Renal cortex interstitium (tissue), 11 donors: Measurements from ENCODE around the gene EIF4B. TPM values are rescaled to one million over a fixed set of nuclear protein-coding genes. Genes with fewer than 3 reads are reported as not detected.
"Not testable (repeated sequence)": the region's sequence is repeated elsewhere in the genome, so short reads cannot be mapped to it uniquely, and the experiment has no call there.

Experiments
- DNase-seq, 11 donors: peaks; one replicate each; pipeline ENCODE4 v3.0.0-alpha.2; 2013; ENCODE audit warnings: low read depth in 9 of 11, low spot score in 4 of 11; ENCODE audit errors: extremely low read depth in 1 of 11
- polyA plus RNA-seq, 3 donors: library from polyadenylated mRNA; unstranded; fragments of 120-200 nt; gene quantifications; one replicate each; pipeline ENCODE4 v1.2.1, GENCODE V29; 2013; ENCODE audit not compliant: insufficient read length in 3 of 3

Gene EIF4B
- polyA plus RNA-seq, 3 donors = 472 to 507 (median 487) TPM

DNA sequence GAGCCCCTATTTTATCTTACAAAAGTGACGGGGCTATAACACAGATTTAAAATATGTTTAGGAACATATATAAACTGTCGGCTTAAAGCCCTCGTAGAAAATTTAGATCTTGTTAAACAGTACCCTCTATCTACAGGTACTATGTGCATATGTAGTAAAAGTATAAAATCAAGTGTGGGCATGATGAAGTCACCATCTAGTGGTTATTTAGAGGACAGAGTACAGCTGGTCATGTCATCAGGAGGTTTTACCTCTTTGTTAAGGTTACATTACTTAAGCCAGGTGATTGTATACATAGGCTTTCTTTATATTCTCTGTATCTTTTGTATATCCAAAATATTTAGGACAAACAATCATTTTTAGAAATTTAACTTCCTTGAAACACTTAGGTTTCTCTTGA lies 25.4 kb downstream of the EIF4B start:
- DNase-seq = no peak

DNA sequence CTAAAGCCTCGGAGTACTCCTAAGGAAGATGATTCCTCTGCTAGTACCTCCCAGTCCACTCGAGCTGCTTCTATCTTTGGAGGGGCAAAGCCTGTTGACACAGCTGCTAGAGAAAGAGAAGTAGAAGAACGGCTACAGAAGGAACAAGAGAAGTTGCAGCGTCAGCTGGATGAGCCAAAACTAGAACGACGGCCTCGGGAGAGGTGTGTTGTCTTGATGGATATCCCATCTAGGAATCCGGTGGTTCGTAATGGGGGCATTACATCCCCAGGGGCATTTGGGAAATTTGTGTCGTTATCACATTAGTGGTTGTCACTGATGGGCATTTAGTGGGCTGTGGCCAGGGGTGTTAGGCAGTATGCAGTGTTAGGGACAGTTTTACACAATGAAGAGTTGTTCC lies 27.6 kb downstream of the EIF4B start:
- DNase-seq = not testable (repeated sequence)

- no peak for DNase-seq
Observed at GRCh38 chr12:53034459-53034858, 28.2 kb downstream of the EIF4B start.

DNA sequence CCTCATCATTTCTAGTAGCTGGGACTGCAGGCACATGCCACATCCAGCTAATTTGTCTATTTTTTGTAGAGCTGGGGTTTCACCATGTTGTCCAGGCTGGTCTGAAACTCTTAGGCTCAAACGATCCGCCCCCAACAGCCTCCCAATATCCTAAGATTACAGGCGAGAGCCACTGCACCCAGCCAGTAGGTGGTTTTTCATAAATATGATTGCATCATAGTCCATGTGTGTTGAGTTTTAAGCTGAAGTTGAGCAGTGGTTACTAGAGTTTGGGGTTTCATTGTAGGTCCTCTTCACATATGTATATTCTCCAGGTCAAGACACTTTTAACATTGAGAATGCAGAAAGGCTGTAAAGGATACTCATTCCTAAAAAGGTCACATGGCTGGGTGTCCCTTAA lies 30.5 kb downstream of the EIF4B start:
- no peak for DNase-seq

DNA sequence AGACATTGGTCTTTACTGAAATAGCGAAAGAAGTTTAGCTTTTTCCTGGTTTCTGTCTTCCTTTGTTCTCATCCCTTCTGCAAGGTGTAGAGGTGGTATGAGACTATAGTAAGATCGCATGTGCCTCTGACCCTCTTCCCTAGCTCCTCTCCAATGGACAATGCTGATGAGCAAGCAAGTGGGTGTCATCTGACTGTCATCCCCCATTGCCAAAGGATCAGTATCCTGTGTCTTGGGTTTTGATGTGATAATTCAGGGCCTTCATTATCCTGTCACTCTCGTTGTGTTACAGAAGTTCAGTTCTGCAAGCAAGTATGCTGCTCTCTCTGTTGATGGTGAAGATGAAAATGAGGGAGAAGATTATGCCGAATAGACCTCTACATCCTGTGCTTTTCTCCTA lies 33.6 kb downstream of the EIF4B start:
- no peak for DNase-seq

GRCh38 chr12:53042607-53043454 lies 36.6 kb downstream of the EIF4B start:
- DNase-seq = no peak

- no peak for DNase-seq
Observed at GRCh38 chr12:53044052-53044581, 37.9 kb downstream of the EIF4B start.

GRCh38 chr12:53044896-53045695 lies 38.8 kb downstream of the EIF4B start:
- no peak for DNase-seq

GRCh38 chr12:53045696-53046045 lies 39.4 kb downstream of the EIF4B start:
- DNase-seq = no peak

DNA sequence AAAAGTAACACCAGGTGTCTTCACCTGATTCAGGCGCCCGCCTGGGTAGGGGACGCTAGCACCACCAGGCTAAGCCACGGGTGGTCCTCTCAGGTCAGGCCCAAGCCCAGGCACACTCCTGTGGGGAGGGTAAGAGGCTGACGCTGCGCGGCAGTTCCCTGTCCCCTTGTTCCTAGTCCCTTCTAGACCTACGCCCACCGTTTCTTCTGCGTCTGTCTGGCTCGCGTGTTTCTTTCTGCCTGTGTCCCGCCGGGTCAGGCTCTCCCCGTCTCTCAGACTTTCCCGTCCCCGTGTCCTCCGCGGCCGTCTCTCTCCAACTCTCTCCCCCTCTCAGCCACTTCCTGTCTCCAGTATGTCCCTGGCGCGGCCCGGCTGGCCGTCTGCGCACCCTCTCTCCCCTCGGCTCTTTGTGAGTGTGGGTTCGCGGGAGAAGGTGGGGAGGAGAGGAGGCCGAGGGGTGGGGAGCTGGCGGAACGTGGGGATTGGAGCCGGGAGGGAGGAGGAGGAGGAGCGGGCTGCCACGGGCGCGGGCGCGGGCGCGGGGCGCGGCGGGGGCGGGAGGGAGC lies 40.5 kb downstream of the EIF4B start:
- DNase-seq = peak in 7 of 11 donors; percentile 68 to 80 (median 72)

GRCh38 chr12:53047221-53048032 lies 41.2 kb downstream of the EIF4B start:
- DNase-seq = peak in 8 of 11 donors; percentile 69 to 87 (median 81)

GRCh38 chr12:53048033-53048779 lies 42.0 kb downstream of the EIF4B start:
- DNase-seq = no peak

DNA sequence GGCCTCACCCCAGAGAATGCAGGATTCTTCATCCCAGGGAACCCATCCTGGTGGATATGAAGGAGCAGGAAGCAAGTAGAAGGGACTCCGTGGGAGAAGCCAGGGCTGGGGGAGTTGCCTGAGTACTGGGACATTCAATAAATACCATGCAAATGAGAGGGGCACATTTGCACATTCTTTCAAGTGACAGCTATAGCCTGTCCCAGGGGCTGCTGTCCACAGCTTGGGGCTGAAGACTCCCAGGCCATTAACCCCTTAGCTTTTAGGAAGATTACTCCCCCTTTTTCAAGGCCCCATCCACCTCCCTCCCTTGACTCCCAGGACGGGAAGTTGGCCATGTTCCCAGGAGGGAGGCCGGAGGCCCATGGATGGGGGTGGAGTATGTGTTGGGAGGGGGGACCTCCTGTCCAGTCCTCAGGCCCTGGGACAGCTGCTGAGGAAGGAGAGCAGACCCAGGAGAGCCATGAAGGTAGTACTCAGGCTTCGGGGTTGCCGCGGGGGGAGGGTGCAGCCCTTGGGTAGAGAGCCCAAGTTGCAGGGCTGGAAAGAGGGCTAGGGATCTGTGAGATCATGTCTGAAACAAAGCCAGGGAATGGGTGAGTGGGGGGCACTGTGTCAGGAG lies 42.6 kb downstream of the EIF4B start:
- peak in 9 of 11 donors; percentile 64 to 85 (median 78) for DNase-seq

DNA sequence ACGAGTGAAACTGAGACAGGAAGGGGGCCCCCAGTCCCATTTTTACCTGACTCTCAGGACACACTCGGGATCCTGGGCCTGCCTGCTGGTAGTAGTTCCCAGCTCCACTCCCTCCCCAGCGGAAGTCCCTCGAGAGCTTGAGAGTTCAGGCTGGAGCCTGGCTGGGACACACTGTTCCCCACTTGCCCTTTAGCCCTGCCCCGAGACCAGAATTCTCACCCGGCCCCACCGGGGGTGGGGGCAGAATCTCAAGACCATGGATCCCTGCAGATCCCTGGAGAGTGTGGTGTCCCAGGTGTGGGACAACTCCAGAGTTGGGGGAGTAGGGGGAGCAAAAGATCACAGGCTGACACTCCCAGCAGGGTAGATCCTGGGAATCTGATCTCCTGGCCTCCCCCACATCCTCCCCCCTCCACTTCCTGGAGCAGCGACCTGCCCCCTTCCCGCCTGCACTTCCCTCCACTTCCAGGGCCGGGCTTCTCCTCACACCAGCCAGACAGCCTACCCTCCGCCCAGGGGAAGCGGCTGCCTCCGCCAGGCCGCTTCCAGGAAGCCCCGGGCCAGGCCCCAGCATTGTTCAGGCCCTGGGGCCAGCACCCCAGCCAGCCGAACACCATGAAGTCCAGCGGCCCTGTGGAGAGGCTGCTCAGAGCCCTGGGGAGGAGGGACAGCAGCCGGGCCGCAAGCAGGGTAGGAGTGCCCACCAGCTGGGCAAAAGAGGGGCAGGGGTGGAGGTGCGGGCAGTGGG lies 43.5 kb downstream of the EIF4B start, which contains the start of gene TNS2:
TNS2 (plus strand) TSS at position 495 of the 748 bp plus-strand sequence; CDS start at position 616, 121 bp downstream.
- DNase-seq = peak in 5 of 11 donors; percentile 45 to 70 (median 56)

GRCh38 chr12:53050426-53051057 lies 44.3 kb downstream of the EIF4B start:
- no peak for DNase-seq

DNA sequence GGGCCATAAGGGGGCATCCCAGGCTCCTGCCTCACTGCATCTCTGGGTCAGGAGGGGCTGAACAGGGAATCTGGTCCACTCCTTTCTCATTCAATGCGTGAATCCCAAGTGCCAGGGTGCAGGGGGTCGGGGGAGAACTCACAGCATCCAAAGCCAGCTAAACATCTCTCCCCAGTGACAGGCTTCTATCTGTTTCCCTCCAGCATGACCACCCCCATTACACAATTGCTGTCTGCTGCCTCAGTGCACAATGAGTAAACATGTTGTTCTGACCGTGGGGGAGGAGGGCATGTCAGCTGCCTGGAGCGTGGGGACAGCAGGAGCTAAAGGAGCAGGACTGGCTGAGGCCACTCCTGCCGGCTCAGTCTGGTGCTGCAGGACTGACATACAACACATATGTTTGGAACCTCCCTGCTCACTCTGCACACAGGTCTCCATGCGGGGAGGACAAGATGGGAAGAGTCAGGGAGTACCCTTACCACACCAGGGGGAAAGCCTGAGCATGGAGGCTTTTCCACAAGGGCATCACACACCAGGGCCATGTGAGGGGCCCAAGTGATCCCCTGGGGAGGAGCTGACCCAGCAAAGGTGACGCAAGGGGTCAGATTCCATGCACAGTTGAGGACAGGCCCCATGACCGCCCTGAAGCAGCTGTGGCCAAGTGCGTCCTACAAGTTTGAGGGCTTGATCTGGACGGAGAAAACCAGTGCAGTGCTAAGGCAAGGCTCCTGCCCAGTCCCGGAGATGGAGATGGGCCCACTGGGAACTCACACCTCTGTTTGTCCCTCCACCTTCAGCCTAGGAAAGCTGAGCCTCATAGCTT lies 45.0 kb downstream of the EIF4B start:
- DNase-seq = peak in 6 of 11 donors; percentile 36 to 77 (median 59)
